Body of pancreas (tissue), 4 donors: ENCODE data around the gene CTSS. TPM values are rescaled to one million over a fixed set of nuclear protein-coding genes. Genes with fewer than 3 reads are reported as not detected.
"Not testable (repeated sequence)": the region's sequence is repeated elsewhere in the genome, so short reads cannot be mapped to it uniquely, and the experiment has no call there.

Source experiments
- ATAC-seq: fragments of 150-250 bp; one replicate; pipeline ENCODE4 v1.9.1; 2016
- DNase-seq, 4 donors: peaks; one replicate each; pipeline ENCODE4 v3.0.0-alpha.2; 2019
- H3K27ac ChIP-seq, 4 donors: fragments of 200-600 bp; sonication (generic); 1 replicate in 3 of 4; 2 replicates in 1 of 4; pipeline versions ENCODE4 v1.5.1 to v1.6.1; 2016 to 2019; ENCODE audit warnings: mild to moderate bottlenecking in 1 of 4, mixed read lengths in 1 of 4, moderate library complexity in 1 of 4
- H3K27me3 ChIP-seq, 2 donors: fragments of 200-600 bp; sonication (generic); one replicate each; pipeline ENCODE4 v1.6.0; 2016; ENCODE audit warnings: mild to moderate bottlenecking in 1 of 2
- H3K36me3 ChIP-seq, 2 donors: fragments of 200-600 bp; sonication (generic); replicated peaks in 1 of 2; 2 replicates each; pipeline ENCODE4 v1.5.1; 2016; ENCODE audit warnings: low read depth in 2 of 2; ENCODE audit not compliant: insufficient read depth in 1 of 2
- H3K4me1 ChIP-seq: fragments of 200-600 bp; sonication (generic); one replicate; pipeline ENCODE4 v1.6.0; 2016
- H3K4me3 ChIP-seq, 2 donors: fragments of 200-600 bp; sonication (generic); 1 replicate in 1 of 2; 2 replicates in 1 of 2; pipeline ENCODE4 v1.5.1; 2016 to 2019
- H3K9me3 ChIP-seq, 3 donors: fragments of 200-600 bp; sonication (generic); 1 replicate in 2 of 3; 2 replicates in 1 of 3; pipeline ENCODE4 v1.5.1; 2016
- POLR2A ChIP-seq, 3 donors: fragments of 450-650 bp; IDR thresholded peaks; one replicate each; pipeline ENCODE4 v1.6.1; 2016; ENCODE audit warnings: antibody characterized with exemption in 3 of 3, mild to moderate bottlenecking in 2 of 3
- WGBS, 2 donors: methylation state at CpG; one replicate each; pipeline ENCODE4 v1.1.5; 2017; 5-methylcytosine and 5-hydroxymethylcytosine counted together
- intact Hi-C: fragments of 100-400 bp; cut with DNase I; formaldehyde crosslinking; loops from one replicate; pipeline ENCODE4 v1.15.1; 2023
- total RNA-seq, 2 donors: library from RNA; depleted of rRNA; stranded (reverse); fragments of >200 nt; gene quantifications; one replicate each; pipeline ENCODE4 v1.1.0, GENCODE V29; 2016
- TF ChIP-seq, protein P1 (sequence below), 7 experiments: fragments of 450-650 bp in 4 of 7; fragments of 200-600 bp in 3 of 7; sonication (generic) in 3 of 7; IDR thresholded peaks; one replicate each; pipeline ENCODE4 v1.5.1; 2016 to 2019; ENCODE audit warnings: antibody characterized with exemption in 7 of 7

The CTSS gene
- total RNA-seq, 2 donors from 2014 or later = 3.6 to 30.6 TPM

DNA sequence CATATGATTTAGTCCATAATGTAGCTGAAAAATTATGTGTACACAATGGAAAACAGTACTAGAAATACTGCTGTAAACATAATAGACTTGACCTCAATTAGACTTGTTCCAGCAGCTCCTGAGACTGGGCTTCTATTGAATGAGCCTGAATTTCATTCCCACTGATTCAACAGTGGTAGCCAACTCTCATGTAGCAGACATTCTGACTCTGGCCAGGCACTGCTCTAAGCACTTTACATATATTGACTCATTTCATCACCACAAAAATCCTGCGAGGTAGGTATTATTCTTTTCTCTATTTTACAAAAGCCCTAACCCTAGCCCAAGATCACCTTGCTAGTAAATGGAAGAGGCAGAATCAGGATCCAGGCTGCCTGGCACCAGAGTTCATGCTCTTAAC, 12.8 kb upstream of the CTSS start:
- Histone ChIP-seq H3K4me1 (no peaks in the 10 kb centered on the region), H3K27ac (no peak overlapping the region), H3K27me3 (no peaks in the 10 kb centered on the region), H3K36me3 (no peaks in the 10 kb centered on the region), H3K9me3 (no peaks in the 10 kb centered on the region), H3K4me3 (no peak overlapping the region)
- ATAC-seq (no peak), DNase-seq (no peak)
- TF ChIP-seq POLR2A (IDR thresholded peaks at IDR 0.05) = no peak
- 88 to 93% methylated on average over 1 of the region's 1 CpG for WGBS, 2 donors
- intact Hi-C loops = no loop called here

DNA sequence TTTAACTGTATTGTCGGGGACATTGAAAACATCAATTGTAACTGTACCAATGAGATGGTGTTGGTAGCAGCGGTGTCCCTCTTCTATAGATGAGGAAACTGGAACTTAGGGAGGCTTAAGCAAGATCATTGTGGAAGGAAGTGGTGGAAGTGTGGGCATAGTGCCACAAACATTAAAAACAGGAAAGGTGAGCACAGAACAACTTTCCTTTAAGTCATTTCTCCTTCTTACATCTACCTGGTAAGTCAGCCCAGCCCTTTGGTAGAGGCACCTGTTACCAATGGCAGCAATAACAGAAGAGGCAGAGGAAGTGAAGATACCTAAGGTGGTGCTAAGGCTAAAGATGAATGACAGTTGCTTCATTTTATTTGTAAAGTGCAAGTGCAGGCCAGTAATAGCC, 12.0 kb upstream of the CTSS start:
- DNase-seq = no peak
- no peak for ATAC-seq
- 83 to 91% methylated on average over 2 of the region's 2 CpGs for WGBS, 2 donors

DNA sequence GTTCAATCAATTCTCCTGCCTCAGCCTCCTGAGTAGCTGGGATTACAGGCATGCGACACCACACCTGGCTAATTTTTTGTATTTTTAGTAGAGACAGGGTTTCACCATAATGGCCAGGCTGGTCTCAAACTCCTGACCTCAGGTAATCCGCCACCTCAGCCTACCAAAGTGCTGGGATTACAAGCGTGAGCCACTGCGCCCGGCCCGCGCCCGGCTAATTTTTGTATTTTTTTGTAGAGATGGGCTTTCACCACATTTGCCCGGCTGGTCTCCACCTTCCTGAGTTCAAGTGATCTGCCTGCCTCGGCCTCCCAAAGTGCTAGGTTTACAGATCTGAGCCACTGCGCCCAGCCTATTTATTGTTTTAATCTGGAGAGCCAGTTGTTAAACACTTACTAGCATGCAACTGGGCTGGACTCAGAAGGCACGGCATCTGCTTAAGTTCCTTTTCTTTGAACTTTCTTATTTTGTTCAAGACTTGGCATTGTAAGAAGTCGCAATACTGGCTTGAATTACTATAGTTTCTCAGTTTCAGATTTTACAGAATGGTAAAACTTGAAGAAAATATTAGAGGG, 10.4 kb upstream of the CTSS start:
- H3K36me3 ChIP-seq, H3K9me3 ChIP-seq, H3K4me1 ChIP-seq, intact Hi-C loops, DNase-seq, ATAC-seq, H3K27ac ChIP-seq, H3K27me3 ChIP-seq, H3K4me3 ChIP-seq: not testable (repeated sequence)
- 87 to 95% methylated on average over 13 of the region's 13 CpGs for WGBS, 2 donors

More for the DNA sequence above, 12.0 kb upstream of the CTSS start:
- H3K27ac ChIP-seq = no peak overlapping the region
- H3K9me3 ChIP-seq = no peaks in the 10 kb centered on the region
- H3K27me3 ChIP-seq = no peaks in the 10 kb centered on the region
- intact Hi-C loops = no loop called here
- no peaks in the 10 kb centered on the region for H3K36me3 ChIP-seq
- H3K4me3 ChIP-seq = no peak overlapping the region
- H3K4me1 ChIP-seq = no peaks in the 10 kb centered on the region
- no peak for TF ChIP-seq POLR2A (IDR thresholded peaks at IDR 0.05)

DNA sequence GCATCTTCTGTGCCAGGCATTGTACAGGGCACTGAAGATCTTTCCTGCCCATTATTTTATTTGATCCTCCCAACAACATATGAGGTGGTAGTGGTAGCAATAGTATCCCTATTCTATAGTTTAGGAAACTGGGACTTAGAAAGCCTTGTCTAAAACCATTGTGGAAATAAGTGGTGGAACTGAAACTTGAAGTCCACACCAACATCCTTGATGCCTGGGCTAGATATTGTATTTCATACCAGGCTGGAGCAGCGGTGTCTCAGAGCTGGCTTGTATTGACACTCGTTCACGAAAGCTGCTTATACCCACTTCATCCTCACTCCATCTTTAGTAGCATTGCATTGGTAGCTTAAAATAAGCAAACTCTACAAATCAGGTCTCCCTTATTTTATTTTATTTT, 9.7 kb upstream of the CTSS start:
- DNase-seq = no peak
- Histone ChIP-seq H3K4me1 (no peaks in the 10 kb centered on the region), H3K27me3 (no peaks in the 10 kb centered on the region), H3K27ac (no peak overlapping the region), H3K36me3 (no peaks in the 10 kb centered on the region), H3K9me3 (no peaks in the 10 kb centered on the region), H3K4me3 (no peak overlapping the region)
- ATAC-seq = no peak
- no peak for TF ChIP-seq POLR2A (IDR thresholded peaks at IDR 0.05)
- TF ChIP-seq, protein P1, sequence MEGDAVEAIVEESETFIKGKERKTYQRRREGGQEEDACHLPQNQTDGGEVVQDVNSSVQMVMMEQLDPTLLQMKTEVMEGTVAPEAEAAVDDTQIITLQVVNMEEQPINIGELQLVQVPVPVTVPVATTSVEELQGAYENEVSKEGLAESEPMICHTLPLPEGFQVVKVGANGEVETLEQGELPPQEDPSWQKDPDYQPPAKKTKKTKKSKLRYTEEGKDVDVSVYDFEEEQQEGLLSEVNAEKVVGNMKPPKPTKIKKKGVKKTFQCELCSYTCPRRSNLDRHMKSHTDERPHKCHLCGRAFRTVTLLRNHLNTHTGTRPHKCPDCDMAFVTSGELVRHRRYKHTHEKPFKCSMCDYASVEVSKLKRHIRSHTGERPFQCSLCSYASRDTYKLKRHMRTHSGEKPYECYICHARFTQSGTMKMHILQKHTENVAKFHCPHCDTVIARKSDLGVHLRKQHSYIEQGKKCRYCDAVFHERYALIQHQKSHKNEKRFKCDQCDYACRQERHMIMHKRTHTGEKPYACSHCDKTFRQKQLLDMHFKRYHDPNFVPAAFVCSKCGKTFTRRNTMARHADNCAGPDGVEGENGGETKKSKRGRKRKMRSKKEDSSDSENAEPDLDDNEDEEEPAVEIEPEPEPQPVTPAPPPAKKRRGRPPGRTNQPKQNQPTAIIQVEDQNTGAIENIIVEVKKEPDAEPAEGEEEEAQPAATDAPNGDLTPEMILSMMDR (IDR thresholded peaks at IDR 0.05) = no peak
- 79 to 98% methylated on average over 3 of the region's 3 CpGs for WGBS, 2 donors
- intact Hi-C loops = no loop called here

DNA sequence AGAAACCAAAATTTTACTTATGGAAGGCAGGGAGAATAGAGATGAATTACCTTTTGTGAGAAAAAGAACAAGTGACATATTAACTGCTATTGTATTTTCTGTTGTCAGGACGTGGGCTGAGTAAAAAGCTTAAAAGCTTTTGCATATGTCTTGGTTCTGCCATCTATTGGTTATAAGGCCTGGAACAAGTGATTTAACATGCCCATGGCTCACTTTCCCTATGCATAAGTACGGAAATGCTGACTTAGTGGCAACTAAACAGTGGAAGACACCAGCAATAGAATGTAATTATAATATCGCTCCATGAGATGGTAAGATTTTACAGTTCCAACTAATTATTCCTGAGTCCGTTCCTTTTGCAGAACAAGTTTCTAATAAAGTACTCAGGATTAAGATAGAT, 6.7 kb upstream of the CTSS start:
- no peaks in the 10 kb centered on the region for H3K36me3 ChIP-seq
- WGBS, 2 donors = 75 to 81% methylated on average over 4 of the region's 4 CpGs
- no peaks in the 10 kb centered on the region for H3K27me3 ChIP-seq
- intact Hi-C loops = no loop called here
- ATAC-seq (no peak), DNase-seq (no peak)
- TF ChIP-seq, protein P1 (IDR thresholded peaks at IDR 0.05) = no peak
- TF ChIP-seq POLR2A (IDR thresholded peaks at IDR 0.05) = no peak
- no peaks in the 10 kb centered on the region for H3K9me3 ChIP-seq
- no peak overlapping the region for H3K4me3 ChIP-seq
- H3K4me1 ChIP-seq = no peaks in the 10 kb centered on the region
- H3K27ac ChIP-seq = no peak overlapping the region

DNA sequence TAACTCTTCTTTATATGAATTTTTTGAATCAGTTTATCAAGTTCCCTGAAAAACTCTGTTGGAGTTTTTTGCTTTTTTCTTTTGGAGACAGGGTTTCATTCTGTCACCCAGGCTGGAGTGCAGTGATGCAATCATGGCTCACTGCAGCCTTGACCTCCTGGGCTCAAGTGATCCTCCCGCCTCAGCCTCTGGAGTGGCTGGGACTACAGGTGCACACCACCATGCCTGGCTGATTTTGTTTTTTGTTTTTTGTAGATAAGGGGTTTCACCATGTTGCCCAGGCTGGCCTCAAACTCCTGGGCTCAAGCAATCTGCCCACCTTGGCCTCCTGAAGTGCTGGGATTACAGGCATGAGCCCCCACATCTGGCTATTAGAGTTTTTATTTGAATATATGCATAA, 2.1 kb upstream of the CTSS start:
- ATAC-seq, H3K9me3 ChIP-seq, H3K27me3 ChIP-seq, intact Hi-C loops, H3K27ac ChIP-seq, H3K4me3 ChIP-seq, H3K4me1 ChIP-seq, H3K36me3 ChIP-seq, DNase-seq: not testable (repeated sequence)
- 92 to 96% methylated on average over 1 of the region's 1 CpG for WGBS, 2 donors

DNA sequence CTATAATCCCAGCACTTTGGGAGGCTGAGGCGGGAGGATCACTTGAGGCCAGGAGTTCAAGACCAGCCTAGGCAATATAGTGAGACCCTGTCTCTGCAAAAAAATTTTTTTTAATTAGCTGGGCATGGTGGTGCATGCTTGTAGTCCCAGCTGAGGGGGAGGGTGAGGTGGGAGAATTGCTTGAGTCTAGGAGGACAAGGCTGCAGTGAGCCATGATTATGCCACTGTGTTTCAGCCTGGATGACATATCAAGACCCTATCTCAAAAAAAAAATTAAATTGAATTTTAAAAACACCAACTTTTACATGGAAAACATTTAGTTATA, 361 bp upstream of the CTSS start:
- DNase-seq, H3K27me3 ChIP-seq, H3K36me3 ChIP-seq, H3K9me3 ChIP-seq, H3K4me1 ChIP-seq, H3K4me3 ChIP-seq, ATAC-seq, intact Hi-C loops: not testable (repeated sequence)
- WGBS, 2 donors = 63 to 100% methylated on average over 1 of the region's 1 CpG
- peak overlapping the region in 3 of 4 donors; percentile 57 to 74 (median 66) for H3K27ac ChIP-seq
